ENCODE data around the gene CYB5A.
"Not testable (repeated sequence)": the region's sequence is repeated elsewhere in the genome, so short reads cannot be mapped to it uniquely, and the experiment has no call there.

Gene CYB5A

GRCh38 chr18:74291771-74292540 is at the start of gene CYB5A:
TSS of gene CYB5A (minus strand) at chr18:74291963. CDS start at chr18:74291875, 88 bp downstream.
- DNase-seq (ENCODE audit: low read depth), result peak; percentile 93

- DNase-seq (ENCODE audit: low read depth), result no peak
Measured at GRCh38 chr18:74337912-74338309, 46.1 kb upstream of the CYB5A start.

GRCh38 chr18:74337155-74337911 is 45.6 kb upstream of the CYB5A start:
- no peak for DNase-seq (ENCODE audit: low read depth)

- DNase-seq (ENCODE audit: low read depth), result no peak
Measured at GRCh38 chr18:74336656-74337055, 44.9 kb upstream of the CYB5A start.

- DNase-seq (ENCODE audit: low read depth), result no peak
Measured at GRCh38 chr18:74334242-74334893, 42.6 kb upstream of the CYB5A start.

GRCh38 chr18:74333091-74333490 is 41.3 kb upstream of the CYB5A start:
- no peak for DNase-seq (ENCODE audit: low read depth)

- DNase-seq (ENCODE audit: low read depth), result peak; percentile 41
Measured at GRCh38 chr18:74331404-74331803, 39.6 kb upstream of the CYB5A start.

- no peak for DNase-seq (ENCODE audit: low read depth)
Measured at GRCh38 chr18:74329688-74330205, 38.0 kb upstream of the CYB5A start.

- no peak for DNase-seq (ENCODE audit: low read depth)
Measured at GRCh38 chr18:74328206-74328605, 36.4 kb upstream of the CYB5A start.

GRCh38 chr18:74326791-74327190 is 35.0 kb upstream of the CYB5A start:
- not testable (repeated sequence) for DNase-seq (ENCODE audit: low read depth)

GRCh38 chr18:74326231-74326630 is 34.5 kb upstream of the CYB5A start:
- no peak for DNase-seq (ENCODE audit: low read depth)

- peak; percentile 57 for DNase-seq (ENCODE audit: low read depth)
Measured at GRCh38 chr18:74316257-74317170, 24.8 kb upstream of the CYB5A start.

GRCh38 chr18:74315464-74316256 is 23.9 kb upstream of the CYB5A start, which contains the start of gene C18orf63:
TSS of gene C18orf63 (plus strand) at chr18:74315839. CDS start at chr18:74317866, 2,027 bp downstream.
- DNase-seq (ENCODE audit: low read depth), result no peak

- no peak for DNase-seq (ENCODE audit: low read depth)
Measured at GRCh38 chr18:74314759-74315463, 23.1 kb upstream of the CYB5A start.

GRCh38 chr18:74311000-74311399 is 19.2 kb upstream of the CYB5A start:
- DNase-seq (ENCODE audit: low read depth), result no peak

GRCh38 chr18:74310411-74310810 is 18.6 kb upstream of the CYB5A start:
- DNase-seq (ENCODE audit: low read depth), result no peak

- no peak for DNase-seq (ENCODE audit: low read depth)
Measured at GRCh38 chr18:74303936-74304335, 12.2 kb upstream of the CYB5A start.

- DNase-seq (ENCODE audit: low read depth), result no peak
Measured at GRCh38 chr18:74303306-74303705, 11.5 kb upstream of the CYB5A start.

GRCh38 chr18:74299746-74300145 is 8.0 kb upstream of the CYB5A start:
- no peak for DNase-seq (ENCODE audit: low read depth)

GRCh38 chr18:74299162-74299561 is 7.4 kb upstream of the CYB5A start:
- DNase-seq (ENCODE audit: low read depth), result no peak
